Body of pancreas (tissue), 4 donors: ENCODE results near the gene KLHL6. TPM values are rescaled to one million over a fixed set of nuclear protein-coding genes. Genes with fewer than 3 reads are reported as not detected.
"Not testable (repeated sequence)": the region's sequence is repeated elsewhere in the genome, so short reads cannot be mapped to it uniquely, and the experiment has no call there.

Experiments
- ATAC-seq: fragments of 150-250 bp; one replicate; pipeline ENCODE4 v1.9.1; 2016
- DNase-seq, 4 donors: peaks; one replicate each; pipeline ENCODE4 v3.0.0-alpha.2; 2019
- H3K27ac ChIP-seq, 4 donors: fragments of 200-600 bp; sonication (generic); 1 replicate in 3 of 4; 2 replicates in 1 of 4; pipeline versions ENCODE4 v1.5.1 to v1.6.1; 2016 to 2019; ENCODE audit warnings: mild to moderate bottlenecking in 1 of 4, mixed read lengths in 1 of 4, moderate library complexity in 1 of 4
- H3K27me3 ChIP-seq, 2 donors: fragments of 200-600 bp; sonication (generic); one replicate each; pipeline ENCODE4 v1.6.0; 2016; ENCODE audit warnings: mild to moderate bottlenecking in 1 of 2
- H3K36me3 ChIP-seq, 2 donors: fragments of 200-600 bp; sonication (generic); replicated peaks in 1 of 2; 2 replicates each; pipeline ENCODE4 v1.5.1; 2016; ENCODE audit warnings: low read depth in 2 of 2; ENCODE audit not compliant: insufficient read depth in 1 of 2
- H3K4me1 ChIP-seq: fragments of 200-600 bp; sonication (generic); one replicate; pipeline ENCODE4 v1.6.0; 2016
- H3K4me3 ChIP-seq, 2 donors: fragments of 200-600 bp; sonication (generic); 1 replicate in 1 of 2; 2 replicates in 1 of 2; pipeline ENCODE4 v1.5.1; 2016 to 2019
- H3K9me3 ChIP-seq, 3 donors: fragments of 200-600 bp; sonication (generic); 1 replicate in 2 of 3; 2 replicates in 1 of 3; pipeline ENCODE4 v1.5.1; 2016
- CTCF ChIP-seq, 7 experiments: fragments of 450-650 bp in 4 of 7; fragments of 200-600 bp in 3 of 7; sonication (generic) in 3 of 7; IDR thresholded peaks; one replicate each; pipeline ENCODE4 v1.5.1; 2016 to 2019; ENCODE audit warnings: antibody characterized with exemption in 7 of 7
- POLR2A ChIP-seq, 3 donors: fragments of 450-650 bp; IDR thresholded peaks; one replicate each; pipeline ENCODE4 v1.6.1; 2016; ENCODE audit warnings: antibody characterized with exemption in 3 of 3, mild to moderate bottlenecking in 2 of 3
- WGBS, 2 donors: methylation state at CpG; one replicate each; pipeline ENCODE4 v1.1.5; 2017; 5-methylcytosine and 5-hydroxymethylcytosine counted together
- intact Hi-C: fragments of 100-400 bp; cut with DNase I; formaldehyde crosslinking; loops from one replicate; pipeline ENCODE4 v1.15.1; 2023
- total RNA-seq, 2 donors: library from RNA; depleted of rRNA; stranded (reverse); fragments of >200 nt; gene quantifications; one replicate each; pipeline ENCODE4 v1.1.0, GENCODE V29; 2016

The KLHL6 gene
- total RNA-seq, 2 donors from 2014 or later, result 1.6 TPM

GRCh38 chr3:183524476-183524875 lies 31.0 kb downstream of the KLHL6 start:
- ATAC-seq (no peak), DNase-seq (no peak)
- 75 to 84% methylated on average over 6 of the region's 6 CpGs for WGBS, 2 donors
- no peaks in the 10 kb centered on the region for H3K4me1 ChIP-seq
- intact Hi-C loops, result no loop called here
- no peaks in the 10 kb centered on the region for H3K9me3 ChIP-seq
- TF ChIP-seq CTCF (IDR thresholded peaks at IDR 0.05) (no peak), POLR2A (IDR thresholded peaks at IDR 0.05) (no peak)
- no peaks in the 10 kb centered on the region for H3K36me3 ChIP-seq
- H3K4me3 ChIP-seq, result no peak overlapping the region
- H3K27ac ChIP-seq, result no peak overlapping the region
- no peaks in the 10 kb centered on the region for H3K27me3 ChIP-seq

GRCh38 chr3:183520741-183521556 lies 34.6 kb downstream of the KLHL6 start:
- H3K4me1 ChIP-seq, H3K36me3 ChIP-seq, DNase-seq, H3K27me3 ChIP-seq, intact Hi-C loops, H3K4me3 ChIP-seq, ATAC-seq, H3K27ac ChIP-seq, H3K9me3 ChIP-seq: not testable (repeated sequence)
- WGBS, 2 donors, result 53 to 63% methylated on average over 11 to 19 of the region's 19 CpGs

GRCh38 chr3:183520295-183520694 lies 35.2 kb downstream of the KLHL6 start:
- 64 to 72% methylated on average over 8 of the region's 8 CpGs for WGBS, 2 donors
- H3K4me3 ChIP-seq, H3K27me3 ChIP-seq, intact Hi-C loops, H3K36me3 ChIP-seq, DNase-seq, H3K4me1 ChIP-seq, ATAC-seq, H3K9me3 ChIP-seq, H3K27ac ChIP-seq: not testable (repeated sequence)

- ATAC-seq, result no peak
- Histone ChIP-seq H3K27me3 (no peaks in the 10 kb centered on the region), H3K27ac (no peak overlapping the region), H3K9me3 (no peaks in the 10 kb centered on the region), H3K4me1 (no peaks in the 10 kb centered on the region), H3K36me3 (no peaks in the 10 kb centered on the region), H3K4me3 (no peak overlapping the region)
- intact Hi-C loops, result no loop called here
- no peak for TF ChIP-seq POLR2A (IDR thresholded peaks at IDR 0.05)
- TF ChIP-seq CTCF (IDR thresholded peaks at IDR 0.05), result no peak
- DNase-seq, result no peak
- WGBS, 2 donors, result 86 to 94% methylated on average over 2 of the region's 2 CpGs
Measured at GRCh38 chr3:183519891-183520290, 35.6 kb downstream of the KLHL6 start.

- Histone ChIP-seq H3K4me1 (no peaks in the 10 kb centered on the region), H3K9me3 (no peaks in the 10 kb centered on the region), H3K27me3 (no peaks in the 10 kb centered on the region), H3K27ac (no peak overlapping the region), H3K36me3 (no peaks in the 10 kb centered on the region), H3K4me3 (no peak overlapping the region)
- intact Hi-C loops, result no loop called here
- WGBS, 2 donors, result 57 to 61% methylated on average over 10 of the region's 10 CpGs
- no peak for DNase-seq
- no peak for ATAC-seq
- TF ChIP-seq POLR2A (IDR thresholded peaks at IDR 0.05) (no peak), CTCF (IDR thresholded peaks at IDR 0.05) (no peak)
Measured at GRCh38 chr3:183518491-183519251, 36.8 kb downstream of the KLHL6 start.
